OCI-LY1 (cell line): ENCODE results near the gene VEPH1.

Experiments
- EZH2 ChIP-seq: fragments of 200-600 bp; sonication (generic), shearing (Covaris generic); IDR thresholded peaks from 2 replicates; pipeline ENCODE4 v1.8.0; 2017; ENCODE audit warnings: borderline replicate concordance, mixed run types, mild to moderate bottlenecking, antibody characterized with exemption, low read length, moderate library complexity, mixed read lengths
- TF ChIP-seq, protein P1 (sequence below): fragments of 200-600 bp; sonication (generic), shearing (Covaris generic); IDR thresholded peaks from 2 replicates; pipeline ENCODE4 v1.5.1; 2017; ENCODE audit warnings: mild to moderate bottlenecking, antibody characterized with exemption, low read length, moderate library complexity, mixed read lengths

DNA sequence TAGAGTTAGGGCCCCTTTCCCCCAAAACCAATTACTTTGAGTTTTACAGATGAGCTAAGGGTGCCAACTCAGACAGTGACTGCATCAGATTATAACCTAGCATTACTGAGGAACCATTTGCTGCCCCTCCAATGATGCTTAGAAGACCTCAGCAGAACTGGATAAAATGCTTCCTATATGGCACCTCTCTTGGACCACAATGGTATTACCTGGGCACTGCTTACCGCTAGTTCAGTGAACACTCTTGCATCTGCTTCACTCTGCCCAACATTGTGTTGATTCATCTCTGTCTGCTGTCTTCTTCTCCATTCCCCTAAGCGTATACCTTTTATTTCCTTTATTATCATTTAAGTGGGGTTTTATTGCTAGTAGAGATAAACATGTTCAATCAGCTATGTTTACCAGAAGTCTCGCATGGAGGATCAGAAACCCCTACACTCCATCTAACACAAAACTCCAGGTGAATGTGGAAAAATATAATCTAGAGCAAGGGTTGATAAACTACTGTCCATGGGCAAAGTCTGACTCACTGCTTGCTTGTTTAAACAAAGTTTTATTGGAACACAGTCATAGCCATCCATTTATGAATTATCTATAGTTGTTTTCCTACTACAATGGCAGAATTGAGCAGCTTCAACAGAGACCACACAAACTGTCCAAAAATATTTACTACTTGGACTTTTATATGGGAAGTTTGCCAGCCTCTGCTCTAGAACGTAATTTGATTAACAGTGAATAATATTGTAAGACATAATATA lies 166.8 kb downstream of the VEPH1 start:
- TF ChIP-seq, protein P1, sequence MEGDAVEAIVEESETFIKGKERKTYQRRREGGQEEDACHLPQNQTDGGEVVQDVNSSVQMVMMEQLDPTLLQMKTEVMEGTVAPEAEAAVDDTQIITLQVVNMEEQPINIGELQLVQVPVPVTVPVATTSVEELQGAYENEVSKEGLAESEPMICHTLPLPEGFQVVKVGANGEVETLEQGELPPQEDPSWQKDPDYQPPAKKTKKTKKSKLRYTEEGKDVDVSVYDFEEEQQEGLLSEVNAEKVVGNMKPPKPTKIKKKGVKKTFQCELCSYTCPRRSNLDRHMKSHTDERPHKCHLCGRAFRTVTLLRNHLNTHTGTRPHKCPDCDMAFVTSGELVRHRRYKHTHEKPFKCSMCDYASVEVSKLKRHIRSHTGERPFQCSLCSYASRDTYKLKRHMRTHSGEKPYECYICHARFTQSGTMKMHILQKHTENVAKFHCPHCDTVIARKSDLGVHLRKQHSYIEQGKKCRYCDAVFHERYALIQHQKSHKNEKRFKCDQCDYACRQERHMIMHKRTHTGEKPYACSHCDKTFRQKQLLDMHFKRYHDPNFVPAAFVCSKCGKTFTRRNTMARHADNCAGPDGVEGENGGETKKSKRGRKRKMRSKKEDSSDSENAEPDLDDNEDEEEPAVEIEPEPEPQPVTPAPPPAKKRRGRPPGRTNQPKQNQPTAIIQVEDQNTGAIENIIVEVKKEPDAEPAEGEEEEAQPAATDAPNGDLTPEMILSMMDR: no peak
- no peak for TF ChIP-seq EZH2
